Esophagus muscularis mucosa (tissue), 4 donors: ENCODE measurements around the gene MYO7B.

ENCODE experiments used
- CTCF ChIP-seq, 3 experiments: fragments of 200-600 bp in 2 of 3; fragments of 450-650 bp in 1 of 3; sonication (generic) in 2 of 3; IDR thresholded peaks; one replicate each; pipeline ENCODE4 v1.5.1; 2017 to 2019; ENCODE audit warnings: antibody characterized with exemption in 3 of 3, mild to moderate bottlenecking in 2 of 3, moderate library complexity in 1 of 3
- EP300 ChIP-seq: sonication (generic); formaldehyde crosslinking; IDR thresholded peaks from one replicate; pipeline ENCODE4 v1.6.1; 2017; ENCODE audit warnings: antibody characterized with exemption
- POLR2A ChIP-seq: fragments of 450-650 bp; IDR thresholded peaks from one replicate; pipeline ENCODE4 v1.6.1; 2017; ENCODE audit warnings: antibody characterized with exemption, moderate library complexity, mild to moderate bottlenecking, low read depth

DNA sequence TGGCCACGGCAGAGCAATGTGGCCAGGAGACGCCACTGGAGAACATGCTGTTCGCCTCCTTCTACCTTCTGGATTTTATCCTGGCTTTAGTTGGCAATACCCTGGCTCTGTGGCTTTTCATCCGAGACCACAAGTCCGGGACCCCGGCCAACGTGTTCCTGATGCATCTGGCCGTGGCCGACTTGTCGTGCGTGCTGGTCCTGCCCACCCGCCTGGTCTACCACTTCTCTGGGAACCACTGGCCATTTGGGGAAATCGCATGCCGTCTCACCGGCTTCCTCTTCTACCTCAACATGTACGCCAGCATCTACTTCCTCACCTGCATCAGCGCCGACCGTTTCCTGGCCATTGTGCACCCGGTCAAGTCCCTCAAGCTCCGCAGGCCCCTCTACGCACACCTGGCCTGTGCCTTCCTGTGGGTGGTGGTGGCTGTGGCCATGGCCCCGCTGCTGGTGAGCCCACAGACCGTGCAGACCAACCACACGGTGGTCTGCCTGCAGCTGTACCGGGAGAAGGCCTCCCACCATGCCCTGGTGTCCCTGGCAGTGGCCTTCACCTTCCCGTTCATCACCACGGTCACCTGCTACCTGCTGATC is 115.4 kb downstream of the MYO7B start:
- TF ChIP-seq CTCF (IDR thresholded peaks at IDR 0.05) (no peak), POLR2A (no peak), EP300 (no peak)
